WERI-Rb-1 (cell line): ENCODE results near the gene ELF2.
"Not testable (repeated sequence)": the region's sequence is repeated elsewhere in the genome, so short reads cannot be mapped to it uniquely, and the experiment has no call there.

Source experiments
- DNase-seq: peaks from one replicate; pipeline ENCODE4 v3.0.0-alpha.2; 2020
- H3K27ac ChIP-seq: fragments of 250-450 bp; sonication (Bioruptor Pico); 2 replicates; pipeline ENCODE4 v1.5.1; 2020; ENCODE audit warnings: mild to moderate bottlenecking, moderate library complexity
- H3K27me3 ChIP-seq: fragments of 250-450 bp; sonication (Bioruptor Pico); 2 replicates; pipeline ENCODE4 v1.5.1; 2021; ENCODE audit warnings: mild to moderate bottlenecking, low read depth, moderate library complexity; ENCODE audit not compliant: insufficient read depth, severe bottlenecking
- H3K36me3 ChIP-seq: fragments of 250-450 bp; sonication (Bioruptor Pico); 2 replicates; pipeline ENCODE4 v1.5.1; 2020; ENCODE audit warnings: mild to moderate bottlenecking, moderate library complexity
- H3K4me3 ChIP-seq: 2 replicates; pipeline ENCODE4 v1.5.1; 2011; ENCODE audit warnings: low read depth, mild to moderate bottlenecking, control low read depth, low read length
- H3K9me3 ChIP-seq: fragments of 250-450 bp; sonication (Bioruptor Pico); 2 replicates; pipeline ENCODE4 v1.5.1; 2021; ENCODE audit warnings: mild to moderate bottlenecking, moderate library complexity; ENCODE audit not compliant: severe bottlenecking
- TF ChIP-seq, protein P1 (sequence below): IDR thresholded peaks from 2 replicates; pipeline ENCODE4 v1.5.1; 2011; ENCODE audit warnings: low read depth, mild to moderate bottlenecking, control low read depth, inconsistent platforms, low read length

Gene ELF2

GRCh38 chr4:139025841-139026240 is 151.2 kb downstream of the ELF2 start:
- H3K4me3 ChIP-seq: no peak overlapping the region
- H3K27ac ChIP-seq: no peak overlapping the region
- H3K27me3 ChIP-seq: no peaks in the 10 kb centered on the region
- no peaks in the 10 kb centered on the region for H3K9me3 ChIP-seq
- peaks cover 32% of the 10 kb centered on the region for H3K36me3 ChIP-seq
- no peak for DNase-seq
- TF ChIP-seq, protein P1, sequence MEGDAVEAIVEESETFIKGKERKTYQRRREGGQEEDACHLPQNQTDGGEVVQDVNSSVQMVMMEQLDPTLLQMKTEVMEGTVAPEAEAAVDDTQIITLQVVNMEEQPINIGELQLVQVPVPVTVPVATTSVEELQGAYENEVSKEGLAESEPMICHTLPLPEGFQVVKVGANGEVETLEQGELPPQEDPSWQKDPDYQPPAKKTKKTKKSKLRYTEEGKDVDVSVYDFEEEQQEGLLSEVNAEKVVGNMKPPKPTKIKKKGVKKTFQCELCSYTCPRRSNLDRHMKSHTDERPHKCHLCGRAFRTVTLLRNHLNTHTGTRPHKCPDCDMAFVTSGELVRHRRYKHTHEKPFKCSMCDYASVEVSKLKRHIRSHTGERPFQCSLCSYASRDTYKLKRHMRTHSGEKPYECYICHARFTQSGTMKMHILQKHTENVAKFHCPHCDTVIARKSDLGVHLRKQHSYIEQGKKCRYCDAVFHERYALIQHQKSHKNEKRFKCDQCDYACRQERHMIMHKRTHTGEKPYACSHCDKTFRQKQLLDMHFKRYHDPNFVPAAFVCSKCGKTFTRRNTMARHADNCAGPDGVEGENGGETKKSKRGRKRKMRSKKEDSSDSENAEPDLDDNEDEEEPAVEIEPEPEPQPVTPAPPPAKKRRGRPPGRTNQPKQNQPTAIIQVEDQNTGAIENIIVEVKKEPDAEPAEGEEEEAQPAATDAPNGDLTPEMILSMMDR: no peak

- Histone ChIP-seq H3K27ac (no peak overlapping the region), H3K4me3 (no peak overlapping the region), H3K9me3 (no peaks in the 10 kb centered on the region), H3K27me3 (no peaks in the 10 kb centered on the region), H3K36me3 (peaks cover 42% of the 10 kb centered on the region)
- no peak for DNase-seq
- TF ChIP-seq, protein P1: no peak
These were observed 152.3 kb downstream of the ELF2 start for GRCh38 chr4:139024686-139025085.

DNA sequence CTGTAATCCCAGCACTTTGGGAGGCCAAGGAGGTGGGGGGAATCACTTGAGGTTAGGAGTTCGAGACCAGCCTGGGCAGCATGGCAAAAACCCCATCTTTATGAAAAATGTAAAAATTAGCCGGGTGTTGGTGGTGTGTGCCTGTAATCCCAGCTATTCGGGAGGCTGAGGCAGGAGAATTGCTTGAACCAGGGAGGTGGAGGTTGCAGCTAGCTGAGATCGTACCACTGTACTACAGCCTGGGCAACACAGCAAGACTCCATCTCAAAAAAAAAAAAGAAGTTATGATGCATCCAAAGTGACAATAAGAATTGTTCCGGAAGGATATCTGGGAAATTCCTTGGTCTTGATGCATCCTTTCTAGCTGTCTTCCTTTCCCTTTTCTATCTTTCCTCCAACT is 154.2 kb downstream of the ELF2 start:
- H3K27ac ChIP-seq: no peak overlapping the region
- TF ChIP-seq, protein P1: no peak
- H3K9me3 ChIP-seq: no peaks in the 10 kb centered on the region
- DNase-seq: no peak
- no peak overlapping the region for H3K4me3 ChIP-seq
- H3K27me3 ChIP-seq: no peaks in the 10 kb centered on the region
- peaks cover 51% of the 10 kb centered on the region for H3K36me3 ChIP-seq

DNA sequence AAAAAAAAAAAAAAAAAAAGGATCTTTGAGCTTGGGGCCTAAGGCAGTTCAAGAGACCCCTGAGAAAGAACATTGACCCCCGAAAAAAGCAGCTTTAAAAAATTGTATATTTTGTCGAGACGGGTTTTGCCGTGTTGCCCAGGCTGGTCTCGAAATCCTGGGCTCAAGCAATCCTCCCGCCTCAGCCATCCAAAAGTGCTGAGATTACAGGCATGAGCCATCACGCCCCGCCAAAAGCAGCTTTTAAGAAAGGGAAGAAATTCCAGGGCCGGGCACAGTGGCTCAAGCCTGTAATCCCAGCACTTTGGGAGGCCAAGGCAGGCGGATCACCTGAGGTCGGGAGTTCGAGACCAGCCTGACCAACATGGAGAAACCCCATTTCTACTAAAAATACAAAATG is 155.9 kb downstream of the ELF2 start:
- H3K27ac ChIP-seq: not testable (repeated sequence)

DNA sequence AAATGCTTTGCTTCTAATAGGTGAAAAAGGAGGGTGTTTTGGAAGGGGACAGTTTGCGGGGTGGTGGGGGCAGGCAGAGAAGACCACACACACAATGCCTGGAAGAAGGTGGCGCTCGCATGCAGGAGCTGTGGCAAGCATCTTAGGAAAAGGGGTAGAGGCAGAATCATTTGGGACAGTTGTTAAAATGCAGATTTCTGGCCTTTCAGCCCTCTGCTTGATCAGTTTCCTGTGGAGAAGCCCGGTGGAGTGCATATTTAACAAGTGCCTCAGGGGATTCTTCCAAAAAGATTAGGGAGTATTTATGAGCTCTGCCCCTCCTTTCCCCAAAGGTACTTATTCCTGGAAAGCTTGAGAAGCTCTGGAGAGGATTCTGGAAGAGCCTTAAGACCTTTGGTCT is 156.6 kb downstream of the ELF2 start:
- Histone ChIP-seq H3K27ac (no peak overlapping the region), H3K4me3 (no peak overlapping the region), H3K9me3 (no peaks in the 10 kb centered on the region), H3K36me3 (peaks cover 60% of the 10 kb centered on the region), H3K27me3 (no peaks in the 10 kb centered on the region)
- TF ChIP-seq, protein P1: no peak
- DNase-seq: no peak

More for the DNA sequence above, 155.9 kb downstream of the ELF2 start:
- not testable (repeated sequence) for DNase-seq, H3K4me3 ChIP-seq, H3K9me3 ChIP-seq, H3K27me3 ChIP-seq
- peaks cover 59% of the 10 kb centered on the region for H3K36me3 ChIP-seq

DNA sequence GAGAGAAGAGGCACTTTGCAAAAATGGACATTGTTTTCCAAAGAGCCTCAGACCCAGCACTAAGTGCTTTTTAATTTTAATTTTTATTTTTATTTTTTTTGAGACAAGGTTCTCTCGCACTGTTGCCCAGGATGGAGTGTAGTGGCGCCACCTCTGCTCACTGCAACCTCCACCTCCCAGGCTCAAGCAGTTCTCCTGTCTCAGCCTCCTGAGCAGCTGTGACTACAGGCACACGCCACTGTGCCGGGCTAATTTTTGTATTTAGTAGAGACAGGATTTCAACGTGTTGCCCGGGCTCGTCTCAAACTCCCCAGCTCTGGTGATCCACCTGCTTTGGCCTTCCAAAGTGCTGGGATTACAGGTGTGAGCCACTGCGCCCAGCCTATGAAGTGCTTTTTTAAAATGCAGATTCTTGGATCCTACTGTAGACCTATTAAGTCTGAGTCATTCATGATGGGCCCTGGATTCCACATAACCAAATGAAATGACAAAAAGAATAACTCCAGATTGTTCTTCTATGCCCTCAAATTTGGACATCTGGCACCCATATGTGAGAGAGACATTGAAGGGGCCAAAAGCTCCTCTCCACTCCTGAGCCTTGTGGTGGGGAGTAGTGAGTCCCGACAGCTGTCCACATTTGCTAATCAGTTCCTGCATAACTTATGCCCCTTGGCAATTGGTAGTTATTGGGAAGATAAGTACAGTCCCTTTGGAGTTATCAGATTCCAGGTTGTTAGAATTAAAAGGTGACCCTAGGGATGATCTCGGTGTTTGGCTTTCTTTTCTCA is 157.9 kb downstream of the ELF2 start:
- no peaks in the 10 kb centered on the region for H3K27me3 ChIP-seq
- TF ChIP-seq, protein P1: no peak
- DNase-seq: peak; percentile 36
- no peak overlapping the region for H3K27ac ChIP-seq
- peaks cover 54% of the 10 kb centered on the region for H3K36me3 ChIP-seq
- H3K9me3 ChIP-seq: no peaks in the 10 kb centered on the region
- no peak overlapping the region for H3K4me3 ChIP-seq
